ENCODE data around the gene CELA2B. TPM values are rescaled to one million over a fixed set of nuclear protein-coding genes. Genes with fewer than 3 reads are reported as not detected.

Gene CELA2B
- total and polyA plus RNA-seq, 9 of the 15 experiments (the other 6 are each of a cell fraction or from before 2014, with no cell fraction given), result 0.25 to 2.1 (median 0.38) TPM; not detected in 5

DNA sequence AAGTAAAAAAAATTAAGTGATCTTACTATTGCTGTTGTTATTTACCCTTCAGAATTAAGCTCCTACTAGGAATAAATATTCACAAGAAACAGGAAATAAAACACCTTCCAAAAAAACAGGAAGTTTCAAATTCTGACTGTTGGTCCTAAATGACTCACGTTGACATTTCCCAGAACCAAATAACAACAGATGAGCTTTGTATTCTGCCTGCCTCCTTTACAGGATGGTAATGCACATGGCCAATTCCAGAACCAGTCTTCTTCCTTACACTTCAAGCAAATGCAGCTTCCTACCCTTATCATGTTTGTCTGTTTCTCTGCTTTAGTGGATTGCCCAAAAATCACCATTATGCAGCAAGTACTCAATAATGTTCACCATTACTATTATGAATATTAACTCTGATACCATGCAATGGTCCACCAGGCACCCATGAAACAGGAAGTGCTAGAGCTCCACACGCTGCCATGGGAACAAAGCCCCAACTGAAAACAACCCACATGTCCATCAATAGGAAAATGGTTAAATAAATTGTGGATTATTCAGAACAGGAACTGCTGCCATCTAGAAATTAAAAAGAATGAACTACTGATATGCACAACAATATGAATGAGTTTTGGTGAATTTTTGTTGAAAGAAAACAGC is 39.2 kb downstream of the CELA2B start (continued):
- TF ChIP-seq, protein P1, sequence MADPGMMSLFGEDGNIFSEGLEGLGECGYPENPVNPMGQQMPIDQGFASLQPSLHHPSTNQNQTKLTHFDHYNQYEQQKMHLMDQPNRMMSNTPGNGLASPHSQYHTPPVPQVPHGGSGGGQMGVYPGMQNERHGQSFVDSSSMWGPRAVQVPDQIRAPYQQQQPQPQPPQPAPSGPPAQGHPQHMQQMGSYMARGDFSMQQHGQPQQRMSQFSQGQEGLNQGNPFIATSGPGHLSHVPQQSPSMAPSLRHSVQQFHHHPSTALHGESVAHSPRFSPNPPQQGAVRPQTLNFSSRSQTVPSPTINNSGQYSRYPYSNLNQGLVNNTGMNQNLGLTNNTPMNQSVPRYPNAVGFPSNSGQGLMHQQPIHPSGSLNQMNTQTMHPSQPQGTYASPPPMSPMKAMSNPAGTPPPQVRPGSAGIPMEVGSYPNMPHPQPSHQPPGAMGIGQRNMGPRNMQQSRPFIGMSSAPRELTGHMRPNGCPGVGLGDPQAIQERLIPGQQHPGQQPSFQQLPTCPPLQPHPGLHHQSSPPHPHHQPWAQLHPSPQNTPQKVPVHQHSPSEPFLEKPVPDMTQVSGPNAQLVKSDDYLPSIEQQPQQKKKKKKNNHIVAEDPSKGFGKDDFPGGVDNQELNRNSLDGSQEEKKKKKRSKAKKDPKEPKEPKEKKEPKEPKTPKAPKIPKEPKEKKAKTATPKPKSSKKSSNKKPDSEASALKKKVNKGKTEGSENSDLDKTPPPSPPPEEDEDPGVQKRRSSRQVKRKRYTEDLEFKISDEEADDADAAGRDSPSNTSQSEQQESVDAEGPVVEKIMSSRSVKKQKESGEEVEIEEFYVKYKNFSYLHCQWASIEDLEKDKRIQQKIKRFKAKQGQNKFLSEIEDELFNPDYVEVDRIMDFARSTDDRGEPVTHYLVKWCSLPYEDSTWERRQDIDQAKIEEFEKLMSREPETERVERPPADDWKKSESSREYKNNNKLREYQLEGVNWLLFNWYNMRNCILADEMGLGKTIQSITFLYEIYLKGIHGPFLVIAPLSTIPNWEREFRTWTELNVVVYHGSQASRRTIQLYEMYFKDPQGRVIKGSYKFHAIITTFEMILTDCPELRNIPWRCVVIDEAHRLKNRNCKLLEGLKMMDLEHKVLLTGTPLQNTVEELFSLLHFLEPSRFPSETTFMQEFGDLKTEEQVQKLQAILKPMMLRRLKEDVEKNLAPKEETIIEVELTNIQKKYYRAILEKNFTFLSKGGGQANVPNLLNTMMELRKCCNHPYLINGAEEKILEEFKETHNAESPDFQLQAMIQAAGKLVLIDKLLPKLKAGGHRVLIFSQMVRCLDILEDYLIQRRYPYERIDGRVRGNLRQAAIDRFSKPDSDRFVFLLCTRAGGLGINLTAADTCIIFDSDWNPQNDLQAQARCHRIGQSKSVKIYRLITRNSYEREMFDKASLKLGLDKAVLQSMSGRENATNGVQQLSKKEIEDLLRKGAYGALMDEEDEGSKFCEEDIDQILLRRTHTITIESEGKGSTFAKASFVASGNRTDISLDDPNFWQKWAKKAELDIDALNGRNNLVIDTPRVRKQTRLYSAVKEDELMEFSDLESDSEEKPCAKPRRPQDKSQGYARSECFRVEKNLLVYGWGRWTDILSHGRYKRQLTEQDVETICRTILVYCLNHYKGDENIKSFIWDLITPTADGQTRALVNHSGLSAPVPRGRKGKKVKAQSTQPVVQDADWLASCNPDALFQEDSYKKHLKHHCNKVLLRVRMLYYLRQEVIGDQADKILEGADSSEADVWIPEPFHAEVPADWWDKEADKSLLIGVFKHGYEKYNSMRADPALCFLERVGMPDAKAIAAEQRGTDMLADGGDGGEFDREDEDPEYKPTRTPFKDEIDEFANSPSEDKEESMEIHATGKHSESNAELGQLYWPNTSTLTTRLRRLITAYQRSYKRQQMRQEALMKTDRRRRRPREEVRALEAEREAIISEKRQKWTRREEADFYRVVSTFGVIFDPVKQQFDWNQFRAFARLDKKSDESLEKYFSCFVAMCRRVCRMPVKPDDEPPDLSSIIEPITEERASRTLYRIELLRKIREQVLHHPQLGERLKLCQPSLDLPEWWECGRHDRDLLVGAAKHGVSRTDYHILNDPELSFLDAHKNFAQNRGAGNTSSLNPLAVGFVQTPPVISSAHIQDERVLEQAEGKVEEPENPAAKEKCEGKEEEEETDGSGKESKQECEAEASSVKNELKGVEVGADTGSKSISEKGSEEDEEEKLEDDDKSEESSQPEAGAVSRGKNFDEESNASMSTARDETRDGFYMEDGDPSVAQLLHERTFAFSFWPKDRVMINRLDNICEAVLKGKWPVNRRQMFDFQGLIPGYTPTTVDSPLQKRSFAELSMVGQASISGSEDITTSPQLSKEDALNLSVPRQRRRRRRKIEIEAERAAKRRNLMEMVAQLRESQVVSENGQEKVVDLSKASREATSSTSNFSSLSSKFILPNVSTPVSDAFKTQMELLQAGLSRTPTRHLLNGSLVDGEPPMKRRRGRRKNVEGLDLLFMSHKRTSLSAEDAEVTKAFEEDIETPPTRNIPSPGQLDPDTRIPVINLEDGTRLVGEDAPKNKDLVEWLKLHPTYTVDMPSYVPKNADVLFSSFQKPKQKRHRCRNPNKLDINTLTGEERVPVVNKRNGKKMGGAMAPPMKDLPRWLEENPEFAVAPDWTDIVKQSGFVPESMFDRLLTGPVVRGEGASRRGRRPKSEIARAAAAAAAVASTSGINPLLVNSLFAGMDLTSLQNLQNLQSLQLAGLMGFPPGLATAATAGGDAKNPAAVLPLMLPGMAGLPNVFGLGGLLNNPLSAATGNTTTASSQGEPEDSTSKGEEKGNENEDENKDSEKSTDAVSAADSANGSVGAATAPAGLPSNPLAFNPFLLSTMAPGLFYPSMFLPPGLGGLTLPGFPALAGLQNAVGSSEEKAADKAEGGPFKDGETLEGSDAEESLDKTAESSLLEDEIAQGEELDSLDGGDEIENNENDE (IDR thresholded peaks at IDR 0.05; ENCODE audit: low read depth, low read length), result no peak
- TF ChIP-seq, protein P2, sequence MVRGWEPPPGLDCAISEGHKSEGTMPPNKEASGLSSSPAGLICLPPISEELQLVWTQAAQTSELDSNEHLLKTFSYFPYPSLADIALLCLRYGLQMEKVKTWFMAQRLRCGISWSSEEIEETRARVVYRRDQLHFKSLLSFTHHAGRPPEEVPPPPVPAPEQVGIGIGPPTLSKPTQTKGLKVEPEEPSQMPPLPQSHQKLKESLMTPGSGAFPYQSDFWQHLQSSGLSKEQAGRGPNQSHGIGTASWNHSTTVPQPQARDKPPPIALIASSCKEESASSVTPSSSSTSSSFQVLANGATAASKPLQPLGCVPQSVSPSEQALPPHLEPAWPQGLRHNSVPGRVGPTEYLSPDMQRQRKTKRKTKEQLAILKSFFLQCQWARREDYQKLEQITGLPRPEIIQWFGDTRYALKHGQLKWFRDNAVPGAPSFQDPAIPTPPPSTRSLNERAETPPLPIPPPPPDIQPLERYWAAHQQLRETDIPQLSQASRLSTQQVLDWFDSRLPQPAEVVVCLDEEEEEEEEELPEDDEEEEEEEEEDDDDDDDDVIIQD (CRISPR knock-in tag; IDR thresholded peaks at IDR 0.05), result no peak
- TF ChIP-seq SRSF9 (IDR thresholded peaks at IDR 0.05; ENCODE audit: borderline replicate concordance, low read depth, low read length) (no peak), DNMT1 (IDR thresholded peaks at IDR 0.05) (no peak), TAL1 (IDR thresholded peaks at IDR 0.05) (no peak), ZNF445 (CRISPR knock-in tag; IDR thresholded peaks at IDR 0.05; ENCODE audit: low read depth) (no peak), ZNF431 (CRISPR knock-in tag; IDR thresholded peaks at IDR 0.05) (no peak), ZNF316 (IDR thresholded peaks at IDR 0.05) (no peak), TSHZ1 (CRISPR knock-in tag; IDR thresholded peaks at IDR 0.05) (no peak)
- TF ChIP-seq, protein P3, sequence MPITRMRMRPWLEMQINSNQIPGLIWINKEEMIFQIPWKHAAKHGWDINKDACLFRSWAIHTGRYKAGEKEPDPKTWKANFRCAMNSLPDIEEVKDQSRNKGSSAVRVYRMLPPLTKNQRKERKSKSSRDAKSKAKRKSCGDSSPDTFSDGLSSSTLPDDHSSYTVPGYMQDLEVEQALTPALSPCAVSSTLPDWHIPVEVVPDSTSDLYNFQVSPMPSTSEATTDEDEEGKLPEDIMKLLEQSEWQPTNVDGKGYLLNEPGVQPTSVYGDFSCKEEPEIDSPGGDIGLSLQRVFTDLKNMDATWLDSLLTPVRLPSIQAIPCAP (CRISPR knock-in tag; IDR thresholded peaks at IDR 0.05; ENCODE audit: borderline replicate concordance), result no peak
